GM18508 (cell line): ENCODE measurements around the gene APOD.

Experiments
- ATAC-seq: cut with Tn5 transposase; IDR thresholded peaks from one replicate; pipeline ENCODE4 v1.9.1; 2021; ENCODE audit warnings: moderate number of reproducible peaks; ENCODE audit not compliant: insufficient read depth, unreplicated experiment

APOD gene

GRCh38 chr3:195540027-195540426 is 43.7 kb downstream of the APOD start:
- ATAC-seq: no peak

GRCh38 chr3:195539479-195539878 is 44.3 kb downstream of the APOD start:
- no peak for ATAC-seq

DNA sequence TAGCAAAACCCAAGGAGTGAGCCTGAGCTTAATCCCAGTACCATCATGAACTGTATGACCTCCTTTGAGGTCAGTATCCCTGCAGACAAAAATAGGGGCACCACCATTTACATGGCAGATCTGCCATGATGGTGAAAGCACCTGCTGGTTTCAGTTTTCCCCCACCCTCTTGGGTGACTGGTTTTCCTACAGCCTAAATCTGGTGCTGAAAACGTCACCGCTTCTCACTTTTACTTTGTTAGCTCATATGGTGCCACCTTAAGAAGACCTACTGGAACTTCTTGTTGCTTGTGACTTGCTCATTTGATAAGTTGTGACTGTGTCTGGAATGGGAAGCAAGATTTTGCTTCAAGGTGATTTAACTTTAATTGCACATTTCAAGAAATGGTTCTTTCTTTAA is 45.7 kb downstream of the APOD start:
- ATAC-seq: peak; percentile 41

DNA sequence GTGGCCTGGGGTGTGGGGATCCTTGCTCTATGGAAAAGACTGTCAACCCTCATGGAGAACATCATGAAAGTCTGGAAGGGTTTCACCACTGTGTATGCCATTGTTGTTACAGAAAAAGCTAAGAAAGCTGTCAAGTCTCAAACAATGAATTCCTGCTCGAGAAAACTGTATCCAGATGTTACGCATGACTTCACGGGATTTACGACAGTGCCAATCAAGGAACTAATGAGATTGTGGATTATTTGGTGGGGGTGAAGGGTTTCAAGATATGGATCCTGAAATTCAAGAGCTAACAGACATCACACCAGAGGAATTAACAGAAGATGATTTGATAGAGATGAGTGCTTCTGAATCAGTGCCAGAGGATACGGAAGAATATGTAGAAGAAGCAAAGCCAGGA is 48.4 kb downstream of the APOD start:
- ATAC-seq: no peak

DNA sequence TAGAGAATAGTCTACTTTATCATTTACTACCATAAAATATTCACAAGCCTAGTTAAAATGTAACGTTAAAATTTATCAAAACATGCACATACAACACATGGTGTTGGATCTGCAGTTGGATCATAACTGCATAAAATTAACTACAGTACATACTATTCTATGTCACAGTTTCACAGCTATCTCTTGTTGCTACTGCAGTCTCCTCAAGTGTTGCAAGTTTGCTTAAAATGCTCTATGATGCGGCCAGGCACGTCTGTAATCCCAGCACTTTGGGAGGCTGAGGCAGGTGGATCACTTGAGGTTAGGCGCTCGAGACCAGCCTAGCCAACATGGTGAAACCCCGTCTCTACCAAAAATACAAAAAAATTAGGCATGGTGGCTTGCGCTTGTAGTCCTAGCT is 50.9 kb downstream of the APOD start:
- ATAC-seq: no peak

- no peak for ATAC-seq
Observed at GRCh38 chr3:195532345-195532744, 51.4 kb downstream of the APOD start.

DNA sequence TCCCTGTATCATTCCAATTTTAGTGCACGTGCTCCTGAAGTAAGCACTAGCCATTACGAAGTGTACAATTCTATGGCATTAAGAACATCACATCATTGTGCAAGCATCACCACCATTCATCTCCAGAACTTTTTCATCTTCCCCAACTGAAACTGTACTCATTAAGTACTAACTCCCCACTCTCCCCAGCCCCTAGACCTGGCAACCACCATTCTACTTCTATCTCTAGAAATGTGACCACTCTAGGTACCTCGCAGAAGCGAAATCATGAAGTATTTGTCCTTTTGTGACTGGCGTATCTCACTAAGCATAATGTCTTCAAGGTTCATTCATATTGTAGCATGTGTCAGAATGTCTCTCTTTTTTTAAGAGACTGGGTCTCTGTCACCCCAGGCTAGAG is 52.1 kb downstream of the APOD start:
- ATAC-seq: no peak

GRCh38 chr3:195526492-195526891 is 57.2 kb downstream of the APOD start:
- ATAC-seq: no peak

DNA sequence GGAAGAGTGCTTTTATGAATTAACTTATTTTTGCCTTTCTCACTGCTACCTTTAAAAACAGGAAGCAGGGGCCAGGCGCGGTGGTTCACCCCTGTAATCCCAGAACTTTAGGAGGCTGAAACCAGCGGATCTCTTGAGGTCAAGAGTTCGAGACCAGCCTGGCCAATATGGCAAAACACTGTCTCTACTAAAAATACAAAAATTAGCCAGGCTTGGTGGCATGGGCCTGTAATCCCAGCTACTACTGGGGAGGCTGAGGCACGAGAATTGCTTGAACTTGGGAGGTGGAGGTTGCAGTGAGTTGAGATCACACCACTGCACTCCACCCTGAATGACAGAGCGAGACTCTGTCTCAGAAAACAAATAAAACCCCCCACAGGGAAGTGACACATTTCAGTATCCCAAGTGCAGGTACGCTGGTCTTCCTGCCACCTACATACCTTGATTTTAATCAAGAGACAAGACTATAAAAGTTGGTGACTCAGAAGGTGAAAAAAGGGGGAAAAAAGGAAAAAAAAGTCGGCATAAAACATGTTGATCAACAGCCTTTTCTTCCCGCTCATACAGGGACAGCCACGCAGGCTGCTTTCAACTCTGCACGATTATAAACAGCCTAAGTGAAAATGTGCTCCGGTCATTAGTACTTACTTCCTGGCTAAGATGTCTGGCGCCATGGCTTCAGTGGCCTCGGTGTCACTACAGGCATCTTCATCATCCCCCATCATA is 59.4 kb downstream of the APOD start:
- no peak for ATAC-seq

GRCh38 chr3:195522254-195523023 is 61.3 kb downstream of the APOD start:
- no peak for ATAC-seq
